A549 (cell line): ENCODE data around the gene PRDM1.

Source experiments
- BHLHE40 ChIP-seq: IDR thresholded peaks from 2 replicates; pipeline ENCODE4 v1.6.1; 2012; ENCODE audit warnings: low read depth, low read length, inconsistent platforms
- CTCF ChIP-seq: fragments of >200 bp; sonication (Bioruptor Twin); formaldehyde crosslinking; IDR thresholded peaks from 3 replicates; pipeline ENCODE4 v1.5.1; 2016
- KDM5A ChIP-seq: fragments of 200-600 bp; sonication (generic); IDR thresholded peaks from 2 replicates; pipeline ENCODE4 v1.6.1; 2016; ENCODE audit warnings: antibody characterized with exemption, mild to moderate bottlenecking
- MAX ChIP-seq: IDR thresholded peaks from 2 replicates; pipeline ENCODE4 v1.6.1; 2012
- RCOR1 ChIP-seq: fragments of 150-350 bp; IDR thresholded peaks from 2 replicates; pipeline ENCODE4 v1.6.1; 2014; ENCODE audit warnings: antibody characterized with exemption, low read length, low read depth

GRCh38 chr6:106120006-106120405 lies 33.9 kb downstream of the PRDM1 start:
- TF ChIP-seq MAX (no peak), CTCF (no peak), KDM5A (no peak), RCOR1 (no peak), BHLHE40 (no peak)
